ENCODE data around the gene RSAD2.
"Not testable (repeated sequence)": the region's sequence is repeated elsewhere in the genome, so short reads cannot be mapped to it uniquely, and the experiment has no call there.

RSAD2 gene

GRCh38 chr2:6864923-6865345 is 12.6 kb upstream of the RSAD2 start:
- DNase-seq, result no peak

GRCh38 chr2:6865346-6866274 is 12.0 kb upstream of the RSAD2 start, which contains the start of gene CMPK2:
CMPK2 (minus strand) TSS chr2:6865907; CDS start chr2:6865696, 211 bp downstream.
- peak; percentile 80 for DNase-seq

- peak; percentile 31 for DNase-seq
Observed at GRCh38 chr2:6866275-6866671, 11.3 kb upstream of the RSAD2 start.

- no peak for DNase-seq
Observed at GRCh38 chr2:6866982-6867381, 10.6 kb upstream of the RSAD2 start.

GRCh38 chr2:6872394-6872793 is 5.2 kb upstream of the RSAD2 start:
- DNase-seq, result no peak

GRCh38 chr2:6874032-6874431 is 3.5 kb upstream of the RSAD2 start:
- no peak for DNase-seq

GRCh38 chr2:6876309-6876708 is 1.3 kb upstream of the RSAD2 start:
- no peak for DNase-seq

- no peak for DNase-seq
Observed at GRCh38 chr2:6878549-6878948, 972 bp downstream of the RSAD2 start.

GRCh38 chr2:6879011-6879410 is 1.4 kb downstream of the RSAD2 start:
- no peak for DNase-seq

GRCh38 chr2:6880200-6880733 is 2.7 kb downstream of the RSAD2 start:
- no peak for DNase-seq

- DNase-seq, result no peak
Observed at GRCh38 chr2:6881046-6881445, 3.5 kb downstream of the RSAD2 start.

GRCh38 chr2:6881516-6881915 is 3.9 kb downstream of the RSAD2 start:
- no peak for DNase-seq

GRCh38 chr2:6883448-6884122 is 6.0 kb downstream of the RSAD2 start:
- no peak for DNase-seq

- DNase-seq, result no peak
Observed at GRCh38 chr2:6885551-6885950, 8.0 kb downstream of the RSAD2 start.

GRCh38 chr2:6885968-6886367 is 8.4 kb downstream of the RSAD2 start:
- DNase-seq, result no peak

GRCh38 chr2:6887751-6888192 is 10.2 kb downstream of the RSAD2 start:
- DNase-seq, result no peak

- DNase-seq, result no peak
Observed at GRCh38 chr2:6888724-6889123, 11.1 kb downstream of the RSAD2 start.

GRCh38 chr2:6893876-6894482 is 16.4 kb downstream of the RSAD2 start:
- DNase-seq, result no peak

GRCh38 chr2:6896930-6897759 is 19.6 kb downstream of the RSAD2 start:
- DNase-seq, result no peak

GRCh38 chr2:6902581-6902980 is 25.0 kb downstream of the RSAD2 start:
- not testable (repeated sequence) for DNase-seq

GRCh38 chr2:6905668-6906067 is 28.1 kb downstream of the RSAD2 start:
- DNase-seq, result no peak

GRCh38 chr2:6906165-6906741 is 28.7 kb downstream of the RSAD2 start:
- DNase-seq, result no peak

Data from CD4-positive, alpha-beta T cell treated with Interferon gamma for 1 hour (primary cell).